Neural cell (in vitro differentiated cells): ENCODE measurements around the gene ARHGEF17. TPM values are rescaled to one million over a fixed set of nuclear protein-coding genes. Genes with fewer than 3 reads are reported as not detected.

Source experiments
- H2AFZ ChIP-seq: fragments of 200-600, 300-800 bp; sonication (generic), shearing (Covaris generic); 2 replicates; pipeline ENCODE4 v1.6.0; 2014; ENCODE audit warnings: low read depth, mild to moderate bottlenecking, antibody characterized with exemption, low read length, moderate library complexity
- H3F3A ChIP-seq: fragments of 200-600 bp; shearing (Covaris generic); 2 replicates; pipeline ENCODE4 v1.6.1; 2016; ENCODE audit warnings: mild to moderate bottlenecking, moderate library complexity, mixed read lengths, antibody characterized with exemption, low read length; ENCODE audit not compliant: insufficient read depth, poor library complexity, severe bottlenecking
- H3K27ac ChIP-seq: fragments of 200-600, 300-800 bp; sonication (generic), shearing (Covaris generic); 2 replicates; pipeline ENCODE4 v1.5.1; 2014; ENCODE audit warnings: mild to moderate bottlenecking, low read length, moderate library complexity
- H3K27me3 ChIP-seq: fragments of 300-800, 200-600 bp; sonication (generic), shearing (Covaris generic); 2 replicates; pipeline ENCODE4 v1.6.0; 2014; ENCODE audit warnings: mild to moderate bottlenecking, low read depth, low read length, moderate library complexity; ENCODE audit not compliant: insufficient read depth
- H3K36me3 ChIP-seq: fragments of 300-800, 200-600 bp; sonication (generic), shearing (Covaris generic); 2 replicates; pipeline ENCODE4 v1.5.1; 2014; ENCODE audit warnings: mild to moderate bottlenecking, antibody characterized with exemption, low read length, moderate library complexity; ENCODE audit not compliant: insufficient read depth
- H3K4me2 ChIP-seq: fragments of 300-800, 200-600 bp; sonication (generic), shearing (Covaris generic); 2 replicates; pipeline ENCODE4 v1.6.0; 2014; ENCODE audit warnings: mild to moderate bottlenecking, low read length
- H3K4me3 ChIP-seq: fragments of 300-800, 200-600 bp; sonication (generic), shearing (Covaris generic); 2 replicates; pipeline ENCODE4 v1.5.1; 2014; ENCODE audit warnings: mild to moderate bottlenecking, low read length, moderate library complexity
- H3K79me2 ChIP-seq: fragments of 200-600 bp; shearing (Covaris generic); replicated peaks from 2 replicates; pipeline ENCODE4 v1.6.0; 2014; ENCODE audit warnings: mild to moderate bottlenecking, low read length, moderate library complexity; ENCODE audit not compliant: insufficient read depth
- H3K9ac ChIP-seq: fragments of 300-800, 200-600 bp; sonication (generic), shearing (Covaris generic); 2 replicates; pipeline ENCODE4 v1.6.1; 2016; ENCODE audit warnings: mild to moderate bottlenecking, low read length, mixed read lengths
- H3K9me2 ChIP-seq: fragments of 200-600 bp; shearing (Covaris generic); 2 replicates; pipeline ENCODE4 v1.6.1; 2016; ENCODE audit warnings: mild to moderate bottlenecking, low read length, mixed read lengths; ENCODE audit not compliant: insufficient read depth
- H3K9me3 ChIP-seq: fragments of 200-600, 300-800 bp; sonication (generic), shearing (Covaris generic); 2 replicates; pipeline ENCODE4 v1.6.1; 2016; ENCODE audit warnings: mild to moderate bottlenecking, mixed run types, low read length, moderate library complexity, mixed read lengths
- H4K20me1 ChIP-seq: fragments of 200-600 bp; shearing (Covaris generic); 2 replicates; pipeline ENCODE4 v1.6.1; 2016; ENCODE audit warnings: mild to moderate bottlenecking, mixed run types; ENCODE audit not compliant: insufficient read depth
- EP300 ChIP-seq: fragments of 450-650 bp; conservative IDR thresholded peaks from 2 replicates; pipeline ENCODE4 v1.6.1; 2014; ENCODE audit warnings: antibody characterized with exemption, mild to moderate bottlenecking, moderate library complexity; ENCODE audit not compliant: poor library complexity, severe bottlenecking
- EZH2 ChIP-seq: fragments of 200-600, 300-800 bp; shearing (Covaris generic), sonication (generic); IDR thresholded peaks from 2 replicates; pipeline ENCODE4 v1.6.1; 2014; ENCODE audit warnings: antibody characterized with exemption, low read length, borderline replicate concordance, mild to moderate bottlenecking; ENCODE audit not compliant: insufficient read depth, poor library complexity, severe bottlenecking
- MXI1 ChIP-seq: fragments of 450-650 bp; conservative IDR thresholded peaks from 2 replicates; pipeline ENCODE4 v1.6.1; 2014; ENCODE audit warnings: antibody characterized with exemption, mild to moderate bottlenecking; ENCODE audit not compliant: poor library complexity, severe bottlenecking
- POLR2AphosphoS5 ChIP-seq: IDR thresholded peaks from 2 replicates; pipeline ENCODE4 v1.6.1; 2012
- RAD21 ChIP-seq: fragments of 450-650 bp; conservative IDR thresholded peaks from 2 replicates; pipeline ENCODE4 v1.6.1; 2014; ENCODE audit warnings: antibody characterized with exemption, mild to moderate bottlenecking, moderate library complexity
- SMC3 ChIP-seq: fragments of 450-650 bp; conservative IDR thresholded peaks from 2 replicates; pipeline ENCODE4 v1.6.1; 2014; ENCODE audit warnings: antibody characterized with exemption, mild to moderate bottlenecking, moderate library complexity; ENCODE audit not compliant: poor library complexity
- TAF1 ChIP-seq: IDR thresholded peaks from 2 replicates; pipeline ENCODE4 v1.6.1; 2012; ENCODE audit warnings: low read depth
- polyA plus RNA-seq: library from polyadenylated mRNA; depleted of rRNA; stranded (reverse); fragments of >200 nt; gene quantifications from 2 replicates; pipeline ENCODE4 v1.2.3, GENCODE V29; 2014
- TF ChIP-seq, protein P1 (sequence below): fragments of 450-650 bp; IDR thresholded peaks from 2 replicates; pipeline ENCODE4 v1.5.1; 2014; ENCODE audit warnings: antibody characterized with exemption, mild to moderate bottlenecking, moderate library complexity; ENCODE audit not compliant: poor library complexity, severe bottlenecking
- TF ChIP-seq, protein P2 (sequence below): IDR thresholded peaks from 2 replicates; pipeline ENCODE4 v1.6.1; 2012; ENCODE audit warnings: borderline replicate concordance

The ARHGEF17 gene
- polyA plus RNA-seq, 1 donor from 2014 or later = 7.9 TPM

DNA sequence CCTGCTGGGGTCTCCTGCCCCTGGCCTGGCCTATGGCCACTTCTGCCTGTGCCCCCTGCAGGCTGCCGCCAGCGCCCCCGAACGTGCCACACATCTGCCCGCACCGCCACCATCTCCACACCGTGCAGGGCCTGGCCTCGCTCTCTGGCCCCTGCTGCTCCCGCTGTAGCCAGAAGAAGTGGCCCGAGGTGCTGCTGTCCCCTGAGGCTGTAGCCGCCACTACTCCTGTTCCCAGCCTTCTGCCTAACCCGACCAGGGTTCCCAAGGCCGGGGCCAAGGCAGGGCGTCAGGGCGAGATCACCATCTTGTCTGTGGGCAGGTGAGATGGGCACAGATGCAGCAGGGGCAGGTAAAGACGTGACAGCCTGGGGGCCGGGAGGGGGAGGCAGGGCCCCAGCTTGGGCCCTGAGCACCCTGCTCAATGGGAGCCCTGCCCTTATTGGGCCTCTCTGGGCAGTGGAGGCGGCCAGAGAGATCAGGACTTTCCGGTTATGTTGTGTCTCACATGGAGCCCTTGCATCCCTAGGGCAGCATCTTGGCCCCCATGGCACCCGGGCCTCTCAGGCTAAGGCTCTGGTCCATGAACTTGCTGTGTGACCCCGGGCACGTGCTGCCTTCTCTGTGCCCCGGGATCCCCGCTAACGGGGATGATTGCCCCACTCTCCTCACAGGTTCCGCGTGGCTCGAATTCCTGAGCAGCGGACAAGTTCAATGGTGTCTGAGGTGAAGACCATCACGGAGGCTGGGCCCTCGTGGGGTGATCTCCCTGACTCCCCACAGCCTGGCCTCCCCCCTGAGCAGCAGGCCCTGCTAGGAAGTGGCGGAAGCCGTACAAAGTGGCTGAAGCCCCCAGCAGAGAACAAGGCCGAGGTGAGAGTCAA is 86.6 kb downstream of the ARHGEF17 start:
- no peaks in the 10 kb centered on the region for H3F3A ChIP-seq
- H3K27ac ChIP-seq = no peak overlapping the region

DNA sequence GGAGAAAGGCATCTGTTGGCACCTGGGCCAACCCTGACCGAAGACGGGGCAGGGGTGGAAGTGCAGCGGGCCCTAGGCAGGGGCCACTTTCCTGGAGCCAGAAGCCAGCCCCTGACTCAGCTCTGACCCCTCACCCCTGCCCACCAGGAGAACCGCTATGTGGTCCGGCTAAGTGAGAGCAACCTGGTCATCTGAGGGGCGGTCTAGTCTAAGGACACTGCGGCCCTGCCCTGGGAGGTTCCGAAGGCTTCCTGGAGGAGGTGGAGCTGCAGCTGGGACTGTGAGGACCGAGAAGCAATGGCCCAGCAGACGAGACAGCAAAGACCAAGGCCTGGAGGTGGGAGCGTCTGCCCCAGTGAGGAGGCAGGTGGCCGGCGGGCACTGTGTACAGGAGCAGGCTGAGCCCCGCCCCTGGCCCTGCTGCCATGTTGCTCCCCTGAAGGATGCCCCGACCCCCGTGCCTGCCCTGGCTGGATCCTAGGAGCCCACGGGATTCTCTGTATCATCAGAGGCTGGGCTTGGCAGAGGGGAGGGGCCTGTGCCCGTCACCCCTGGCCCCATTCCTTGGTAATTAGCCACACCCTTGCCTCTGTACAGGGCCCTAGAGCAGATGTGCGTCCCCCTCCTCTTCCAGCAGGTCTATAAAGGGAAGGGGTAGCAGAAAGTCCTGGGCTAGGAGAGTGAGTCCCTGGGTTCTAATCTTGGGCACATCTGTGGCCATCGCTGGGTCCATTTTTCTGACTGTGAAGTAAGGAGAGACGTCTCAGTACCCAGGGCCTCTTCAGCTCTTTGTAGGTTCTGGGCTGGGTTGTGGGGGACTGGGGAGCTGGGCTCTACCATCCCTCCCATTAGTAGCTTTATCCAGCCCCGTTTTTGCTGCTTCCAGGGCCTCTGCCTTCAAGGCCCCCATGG is 87.5 kb downstream of the ARHGEF17 start:
- Histone ChIP-seq H3K4me3 (no peak overlapping the region), H3K4me2 (no peak overlapping the region), H2AFZ (no peak overlapping the region), H3K36me3 (no peaks in the 10 kb centered on the region), H3K27me3 (no peaks in the 10 kb centered on the region), H3K9ac (no peak overlapping the region), H3F3A (no peaks in the 10 kb centered on the region), H4K20me1 (no peaks in the 10 kb centered on the region), H3K79me2 (no peaks in the 10 kb centered on the region), H3K27ac (no peak overlapping the region), H3K9me2 (no peaks in the 10 kb centered on the region), H3K9me3 (no peaks in the 10 kb centered on the region)
- TF ChIP-seq MXI1 (no peak), POLR2AphosphoS5 (peak; percentile 39)

More for the DNA sequence above, 86.6 kb downstream of the ARHGEF17 start:
- Histone ChIP-seq H3K4me3 (no peak overlapping the region), H4K20me1 (no peaks in the 10 kb centered on the region), H3K27me3 (no peaks in the 10 kb centered on the region), H3K79me2 (no peaks in the 10 kb centered on the region), H3K4me2 (no peak overlapping the region), H3K36me3 (no peaks in the 10 kb centered on the region), H2AFZ (no peak overlapping the region), H3K9me3 (no peaks in the 10 kb centered on the region), H3K9me2 (no peaks in the 10 kb centered on the region), H3K9ac (no peak overlapping the region)
- TF ChIP-seq EZH2 = no peak
- no peak for TF ChIP-seq RAD21
- no peak for TF ChIP-seq SMC3
- TF ChIP-seq TAF1 = no peak
- TF ChIP-seq, protein P1, sequence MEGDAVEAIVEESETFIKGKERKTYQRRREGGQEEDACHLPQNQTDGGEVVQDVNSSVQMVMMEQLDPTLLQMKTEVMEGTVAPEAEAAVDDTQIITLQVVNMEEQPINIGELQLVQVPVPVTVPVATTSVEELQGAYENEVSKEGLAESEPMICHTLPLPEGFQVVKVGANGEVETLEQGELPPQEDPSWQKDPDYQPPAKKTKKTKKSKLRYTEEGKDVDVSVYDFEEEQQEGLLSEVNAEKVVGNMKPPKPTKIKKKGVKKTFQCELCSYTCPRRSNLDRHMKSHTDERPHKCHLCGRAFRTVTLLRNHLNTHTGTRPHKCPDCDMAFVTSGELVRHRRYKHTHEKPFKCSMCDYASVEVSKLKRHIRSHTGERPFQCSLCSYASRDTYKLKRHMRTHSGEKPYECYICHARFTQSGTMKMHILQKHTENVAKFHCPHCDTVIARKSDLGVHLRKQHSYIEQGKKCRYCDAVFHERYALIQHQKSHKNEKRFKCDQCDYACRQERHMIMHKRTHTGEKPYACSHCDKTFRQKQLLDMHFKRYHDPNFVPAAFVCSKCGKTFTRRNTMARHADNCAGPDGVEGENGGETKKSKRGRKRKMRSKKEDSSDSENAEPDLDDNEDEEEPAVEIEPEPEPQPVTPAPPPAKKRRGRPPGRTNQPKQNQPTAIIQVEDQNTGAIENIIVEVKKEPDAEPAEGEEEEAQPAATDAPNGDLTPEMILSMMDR = no peak
- TF ChIP-seq EP300 = no peak
- TF ChIP-seq, protein P2, sequence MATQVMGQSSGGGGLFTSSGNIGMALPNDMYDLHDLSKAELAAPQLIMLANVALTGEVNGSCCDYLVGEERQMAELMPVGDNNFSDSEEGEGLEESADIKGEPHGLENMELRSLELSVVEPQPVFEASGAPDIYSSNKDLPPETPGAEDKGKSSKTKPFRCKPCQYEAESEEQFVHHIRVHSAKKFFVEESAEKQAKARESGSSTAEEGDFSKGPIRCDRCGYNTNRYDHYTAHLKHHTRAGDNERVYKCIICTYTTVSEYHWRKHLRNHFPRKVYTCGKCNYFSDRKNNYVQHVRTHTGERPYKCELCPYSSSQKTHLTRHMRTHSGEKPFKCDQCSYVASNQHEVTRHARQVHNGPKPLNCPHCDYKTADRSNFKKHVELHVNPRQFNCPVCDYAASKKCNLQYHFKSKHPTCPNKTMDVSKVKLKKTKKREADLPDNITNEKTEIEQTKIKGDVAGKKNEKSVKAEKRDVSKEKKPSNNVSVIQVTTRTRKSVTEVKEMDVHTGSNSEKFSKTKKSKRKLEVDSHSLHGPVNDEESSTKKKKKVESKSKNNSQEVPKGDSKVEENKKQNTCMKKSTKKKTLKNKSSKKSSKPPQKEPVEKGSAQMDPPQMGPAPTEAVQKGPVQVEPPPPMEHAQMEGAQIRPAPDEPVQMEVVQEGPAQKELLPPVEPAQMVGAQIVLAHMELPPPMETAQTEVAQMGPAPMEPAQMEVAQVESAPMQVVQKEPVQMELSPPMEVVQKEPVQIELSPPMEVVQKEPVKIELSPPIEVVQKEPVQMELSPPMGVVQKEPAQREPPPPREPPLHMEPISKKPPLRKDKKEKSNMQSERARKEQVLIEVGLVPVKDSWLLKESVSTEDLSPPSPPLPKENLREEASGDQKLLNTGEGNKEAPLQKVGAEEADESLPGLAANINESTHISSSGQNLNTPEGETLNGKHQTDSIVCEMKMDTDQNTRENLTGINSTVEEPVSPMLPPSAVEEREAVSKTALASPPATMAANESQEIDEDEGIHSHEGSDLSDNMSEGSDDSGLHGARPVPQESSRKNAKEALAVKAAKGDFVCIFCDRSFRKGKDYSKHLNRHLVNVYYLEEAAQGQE = no peak
